Smooth muscle cell (in vitro differentiated cells): ENCODE data around the gene ARSK. TPM values are rescaled to one million over a fixed set of nuclear protein-coding genes. Genes with fewer than 3 reads are reported as not detected.

ENCODE experiments used
- DNase-seq: peaks from one replicate; lab custom pipeline; 2025; ENCODE audit not compliant: unreplicated experiment; lab: John Stamatoyannopoulos, UW
- H2AFZ ChIP-seq: fragments of 200-600 bp; sonication (generic); 2 replicates; pipeline ENCODE4 v1.6.0; 2016; ENCODE audit warnings: antibody characterized with exemption, low read depth, mild to moderate bottlenecking
- H3F3A ChIP-seq: fragments of 200-600 bp; sonication (generic); 2 replicates; pipeline ENCODE4 v1.6.0; 2017; ENCODE audit warnings: antibody characterized with exemption, low read depth
- H3K27ac ChIP-seq: fragments of 200-600 bp; sonication (generic); 2 replicates; pipeline ENCODE4 v1.5.1; 2016; ENCODE audit warnings: low read depth, mild to moderate bottlenecking
- H3K27me3 ChIP-seq: fragments of 200-600 bp; sonication (generic); 2 replicates; pipeline ENCODE4 v1.6.1; 2016; ENCODE audit warnings: low read depth, mild to moderate bottlenecking
- H3K36me3 ChIP-seq: fragments of 200-600 bp; sonication (generic); 2 replicates; pipeline ENCODE4 v1.5.1; 2016; ENCODE audit warnings: low read depth
- H3K4me1 ChIP-seq: fragments of 200-600 bp; sonication (generic); 2 replicates; pipeline ENCODE4 v1.5.1; 2016; ENCODE audit warnings: low read depth
- H3K4me2 ChIP-seq: fragments of 200-600 bp; sonication (generic); 2 replicates; pipeline ENCODE4 v1.6.0; 2016; ENCODE audit warnings: mild to moderate bottlenecking
- H3K4me3 ChIP-seq: fragments of 200-600 bp; sonication (generic); 2 replicates; pipeline ENCODE4 v1.5.1; 2016; ENCODE audit warnings: mild to moderate bottlenecking
- H3K79me2 ChIP-seq: fragments of 200-600 bp; sonication (generic); 2 replicates; pipeline ENCODE4 v1.6.0; 2016; ENCODE audit warnings: low read depth, mild to moderate bottlenecking
- H3K9ac ChIP-seq: fragments of 200-600 bp; sonication (generic); 2 replicates; pipeline ENCODE4 v1.6.0; 2016; ENCODE audit warnings: low read depth
- H3K9me3 ChIP-seq: fragments of 200-600 bp; sonication (generic); replicated peaks from 2 replicates; pipeline ENCODE4 v1.5.1; 2016; ENCODE audit warnings: low read depth
- H4K20me1 ChIP-seq: fragments of 200-600 bp; sonication (generic); 2 replicates; pipeline ENCODE4 v1.6.0; 2016; ENCODE audit warnings: low read depth
- CTCF ChIP-seq: fragments of 200-600 bp; sonication (generic); IDR thresholded peaks from 2 replicates; pipeline ENCODE4 v1.5.1; 2017; ENCODE audit warnings: borderline replicate concordance, mild to moderate bottlenecking, antibody characterized with exemption; ENCODE audit not compliant: insufficient read depth, poor library complexity, severe bottlenecking
- WGBS: methylation state at CpG from one replicate; pipeline ENCODE4 v1.1.7; 2016; ENCODE audit warnings: low lambda C conversion rate; 5-methylcytosine and 5-hydroxymethylcytosine counted together
- polyA plus RNA-seq: library from polyadenylated mRNA; unstranded; fragments of >200 nt; fragmentation: Nextera tagmentation; extraction: Ambion mirVana; gene quantifications from 2 replicates; pipeline ENCODE4 v1.2.1, GENCODE V29; 2016
- total RNA-seq: library from RNA; depleted of rRNA; stranded (reverse); fragments of >200 nt; gene quantifications from 2 replicates; pipeline ENCODE4 v1.2.3, GENCODE V29; 2014

Gene ARSK
- total and polyA plus RNA-seq, 2 experiments from 2014 or later = 12.1 to 18.8 TPM

GRCh38 chr5:95634081-95634480 is 79.2 kb downstream of the ARSK start:
- Histone ChIP-seq H3F3A (no peaks in the 10 kb centered on the region), H3K9me3 (no peaks in the 10 kb centered on the region), H3K27me3 (no peaks in the 10 kb centered on the region), H3K36me3 (no peaks in the 10 kb centered on the region), H3K4me1 (no peaks in the 10 kb centered on the region), H2AFZ (no peak overlapping the region), H3K9ac (no peak overlapping the region), H3K4me3 (no peak overlapping the region), H3K4me2 (peak overlapping the region; percentile 7), H3K79me2 (no peaks in the 10 kb centered on the region), H4K20me1 (no peaks in the 10 kb centered on the region), H3K27ac (no peak overlapping the region)
- no peak for TF ChIP-seq CTCF
- no peak for DNase-seq
- 71% methylated on average over 3 of the region's 3 CpGs for WGBS

- H3K9me3 ChIP-seq = no peaks in the 10 kb centered on the region
- no peak overlapping the region for H3K4me3 ChIP-seq
- H3K27ac ChIP-seq = no peak overlapping the region
- no peaks in the 10 kb centered on the region for H3K27me3 ChIP-seq
- H3K36me3 ChIP-seq = no peaks in the 10 kb centered on the region
- no peak overlapping the region for H3K4me2 ChIP-seq
- no peak overlapping the region for H3K9ac ChIP-seq
- H4K20me1 ChIP-seq = no peaks in the 10 kb centered on the region
- TF ChIP-seq CTCF = no peak
- no peaks in the 10 kb centered on the region for H3K79me2 ChIP-seq
- no peaks in the 10 kb centered on the region for H3F3A ChIP-seq
- 83% methylated on average over 3 of the region's 3 CpGs for whole genome bisulfite sequencing
- H3K4me1 ChIP-seq = no peaks in the 10 kb centered on the region
- no peak for DNase-seq
- no peak overlapping the region for H2AFZ ChIP-seq
These were observed 83.7 kb downstream of the ARSK start for GRCh38 chr5:95638632-95639031.

GRCh38 chr5:95641741-95642220 is 86.9 kb downstream of the ARSK start:
- Histone ChIP-seq H3K4me1 (no peaks in the 10 kb centered on the region), H3K9me3 (no peaks in the 10 kb centered on the region), H3K27me3 (no peaks in the 10 kb centered on the region), H4K20me1 (no peaks in the 10 kb centered on the region), H2AFZ (no peak overlapping the region), H3K9ac (no peak overlapping the region), H3K4me3 (no peak overlapping the region), H3K27ac (no peak overlapping the region), H3K36me3 (no peaks in the 10 kb centered on the region), H3K4me2 (no peak overlapping the region), H3K79me2 (no peaks in the 10 kb centered on the region), H3F3A (peaks cover 14% of the 10 kb centered on the region)
- 91% methylated on average over 5 of the region's 5 CpGs for WGBS
- TF ChIP-seq CTCF = no peak
- no peak for DNase-seq

- DNase-seq = no peak
- TF ChIP-seq CTCF = no peak
- Histone ChIP-seq H3K4me1 (peaks cover 9% of the 10 kb centered on the region), H3K27ac (no peak overlapping the region), H3K36me3 (no peaks in the 10 kb centered on the region), H3K27me3 (no peaks in the 10 kb centered on the region), H3K79me2 (no peaks in the 10 kb centered on the region), H3K4me2 (no peak overlapping the region), H3K9ac (no peak overlapping the region), H4K20me1 (no peaks in the 10 kb centered on the region), H3F3A (peaks cover 14% of the 10 kb centered on the region), H2AFZ (no peak overlapping the region), H3K4me3 (no peak overlapping the region), H3K9me3 (no peaks in the 10 kb centered on the region)
- 91% methylated on average over 7 of the region's 7 CpGs for WGBS
These were observed 88.3 kb downstream of the ARSK start for GRCh38 chr5:95643152-95643551.
